PC-9 (cell line): ENCODE results near the gene GGPS1. TPM values are rescaled to one million over a fixed set of nuclear protein-coding genes. Genes with fewer than 3 reads are reported as not detected.

Experiments used
- BruUV-seq: library from RNA; stranded (reverse); fragments of 400-500 nt; replicated peaks from 2 replicates; lab custom pipeline; 2021; lab: Mats Ljungman, UMichigan
- CTCF ChIA-PET: fragments of 300-600 bp; sonication (Branson Sonifier 250); formaldehyde crosslinking; loops from one replicate; lab custom pipeline; 2022; ENCODE audit warnings: antibody characterized with exemption; lab: Charles Lee
- POLR2A ChIA-PET: fragments of 300-600 bp; sonication (Branson Sonifier 250); formaldehyde crosslinking; loops from one replicate; lab custom pipeline; 2022; ENCODE audit warnings: antibody characterized with exemption; ENCODE audit not compliant: unreplicated experiment; lab: Charles Lee
- DNase-seq, 2 experiments: peaks; one replicate each; pipeline versions ENCODE4 v3.0.0 to v3.0.0-alpha.2; 2015 to 2022; ENCODE audit warnings: mixed read lengths in 1 of 2
- H2AFZ ChIP-seq: fragments of 200-600 bp; sonication (generic); 2 replicates; pipeline ENCODE4 v1.8.1; 2017; ENCODE audit warnings: antibody characterized with exemption
- H3F3A ChIP-seq: fragments of 200-600 bp; sonication (generic); 2 replicates; pipeline ENCODE4 v1.8.1; 2017; ENCODE audit warnings: antibody characterized with exemption, mild to moderate bottlenecking, low read depth; ENCODE audit not compliant: insufficient read depth
- H3K27ac ChIP-seq: fragments of 200-600 bp; sonication (generic); 2 replicates; pipeline ENCODE4 v1.6.1; 2016; ENCODE audit warnings: mixed run types
- H3K27me3 ChIP-seq: fragments of 200-600 bp; sonication (generic); 2 replicates; pipeline ENCODE4 v1.6.1; 2016; ENCODE audit warnings: low read depth, mixed run types; ENCODE audit not compliant: insufficient read depth
- H3K36me3 ChIP-seq: fragments of 200-600 bp; sonication (generic); 2 replicates; pipeline ENCODE4 v1.6.1; 2016; ENCODE audit warnings: low read depth, mixed run types
- H3K4me1 ChIP-seq: fragments of 200-600 bp; sonication (generic); replicated peaks from 2 replicates; pipeline ENCODE4 v1.6.1; 2016; ENCODE audit warnings: mixed run types; ENCODE audit not compliant: insufficient read depth
- H3K4me2 ChIP-seq: fragments of 200-600 bp; sonication (generic); 2 replicates; pipeline ENCODE4 v1.6.1; 2017; ENCODE audit warnings: mixed run types
- H3K4me3 ChIP-seq: fragments of 200-600 bp; sonication (generic); 2 replicates; pipeline ENCODE4 v1.6.1; 2016; ENCODE audit warnings: mixed run types
- H3K79me2 ChIP-seq: fragments of 200-600 bp; sonication (generic); 2 replicates; pipeline ENCODE4 v1.6.1; 2017; ENCODE audit warnings: low read depth, mixed run types
- H3K9me2 ChIP-seq: fragments of 200-600 bp; sonication (generic); 2 replicates; pipeline ENCODE4 v1.8.1; 2017; ENCODE audit warnings: mild to moderate bottlenecking; ENCODE audit not compliant: insufficient read depth
- H3K9me3 ChIP-seq: fragments of 200-600 bp; sonication (generic); 2 replicates; pipeline ENCODE4 v1.8.1; 2016; ENCODE audit warnings: low read depth; ENCODE audit not compliant: insufficient read depth
- H4K20me1 ChIP-seq: fragments of 200-600 bp; sonication (generic); 2 replicates; pipeline ENCODE4 v1.8.1; 2017; ENCODE audit not compliant: insufficient read depth
- EZH2 ChIP-seq: fragments of 200-600 bp; sonication (generic); IDR thresholded peaks from 2 replicates; pipeline ENCODE4 v1.8.0; 2017; ENCODE audit warnings: antibody characterized with exemption, low read depth
- intact Hi-C: fragments of 100-400 bp; cut with micrococcal nuclease; formaldehyde crosslinking; loops from one replicate; pipeline ENCODE4 v1.10.0; 2022; ENCODE audit not compliant: unreplicated experiment
- total RNA-seq: library from RNA; stranded (reverse); gene quantifications from 2 replicates; pipeline ENCODE4 v1.2.3, GENCODE V29; 2021
- TF ChIP-seq, protein P1 (sequence below): fragments of 200-600 bp; sonication (generic); conservative IDR thresholded peaks from 2 replicates; pipeline ENCODE4 v1.6.1; 2017; ENCODE audit warnings: mixed run types, antibody characterized with exemption, mild to moderate bottlenecking, moderate library complexity

The GGPS1 gene
- total RNA-seq, 1 experiment from 2014 or later, result 61.7 TPM

DNA sequence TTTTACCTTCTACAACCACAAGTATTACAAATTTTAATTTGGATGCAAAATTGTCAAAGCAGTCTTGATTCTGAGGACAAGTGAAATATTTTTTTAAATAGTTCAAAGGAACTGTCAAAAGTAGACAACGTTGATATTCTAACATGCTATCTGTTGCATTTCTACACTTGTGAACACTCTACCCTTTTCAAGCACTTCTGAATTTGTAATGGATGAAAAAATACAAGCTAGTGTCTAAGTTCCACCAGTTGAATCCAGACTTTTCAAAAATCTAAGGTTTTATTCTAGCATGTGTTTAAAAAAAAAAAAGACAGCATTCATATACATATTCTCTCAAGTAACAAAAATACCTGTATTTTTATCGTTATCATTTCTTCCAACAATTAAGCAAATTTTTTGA is 2.5 kb upstream of the GGPS1 start:
- ChIA-PET POLR2A (interaction anchor here (0.6 kb wide), 2 partner anchors 62 to 914 kb away, joined by 5 to 6 read pairs; no protein-coding TSS in a partner anchor), CTCF (interaction anchor here (0.6 kb wide), 2 partner anchors 15 to 37 kb away, joined by 3 to 4 read pairs; no protein-coding TSS in a partner anchor)
- Histone ChIP-seq H3K4me1 (peaks cover 29% of the 10 kb centered on the region), H3K4me2 (peak overlapping the region; percentile 94), H3K27me3 (no peaks in the 10 kb centered on the region), H2AFZ (no peak overlapping the region), H3F3A (peaks cover 16% of the 10 kb centered on the region), H3K9me3 (no peaks in the 10 kb centered on the region), H4K20me1 (peaks cover 37% of the 10 kb centered on the region), H3K79me2 (peaks cover 89% of the 10 kb centered on the region), H3K36me3 (peaks cover 18% of the 10 kb centered on the region; the same call in 1 of the 2 replicates), H3K4me3 (peak overlapping the region; percentile 89), H3K9me2 (no peaks in the 10 kb centered on the region), H3K27ac (no peak overlapping the region)
- no peak for DNase-seq
- TF ChIP-seq, protein P1, sequence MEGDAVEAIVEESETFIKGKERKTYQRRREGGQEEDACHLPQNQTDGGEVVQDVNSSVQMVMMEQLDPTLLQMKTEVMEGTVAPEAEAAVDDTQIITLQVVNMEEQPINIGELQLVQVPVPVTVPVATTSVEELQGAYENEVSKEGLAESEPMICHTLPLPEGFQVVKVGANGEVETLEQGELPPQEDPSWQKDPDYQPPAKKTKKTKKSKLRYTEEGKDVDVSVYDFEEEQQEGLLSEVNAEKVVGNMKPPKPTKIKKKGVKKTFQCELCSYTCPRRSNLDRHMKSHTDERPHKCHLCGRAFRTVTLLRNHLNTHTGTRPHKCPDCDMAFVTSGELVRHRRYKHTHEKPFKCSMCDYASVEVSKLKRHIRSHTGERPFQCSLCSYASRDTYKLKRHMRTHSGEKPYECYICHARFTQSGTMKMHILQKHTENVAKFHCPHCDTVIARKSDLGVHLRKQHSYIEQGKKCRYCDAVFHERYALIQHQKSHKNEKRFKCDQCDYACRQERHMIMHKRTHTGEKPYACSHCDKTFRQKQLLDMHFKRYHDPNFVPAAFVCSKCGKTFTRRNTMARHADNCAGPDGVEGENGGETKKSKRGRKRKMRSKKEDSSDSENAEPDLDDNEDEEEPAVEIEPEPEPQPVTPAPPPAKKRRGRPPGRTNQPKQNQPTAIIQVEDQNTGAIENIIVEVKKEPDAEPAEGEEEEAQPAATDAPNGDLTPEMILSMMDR, result no peak
- no peak for TF ChIP-seq EZH2
- BruUV-seq, result no TSS peak
- intact Hi-C loops, result loop anchor here (5.0 to 10.0 kb wide), 3 partner anchors 164 to 954 kb away; partner anchors contain the start of genes COA6, RBM34 and TOMM20

DNA sequence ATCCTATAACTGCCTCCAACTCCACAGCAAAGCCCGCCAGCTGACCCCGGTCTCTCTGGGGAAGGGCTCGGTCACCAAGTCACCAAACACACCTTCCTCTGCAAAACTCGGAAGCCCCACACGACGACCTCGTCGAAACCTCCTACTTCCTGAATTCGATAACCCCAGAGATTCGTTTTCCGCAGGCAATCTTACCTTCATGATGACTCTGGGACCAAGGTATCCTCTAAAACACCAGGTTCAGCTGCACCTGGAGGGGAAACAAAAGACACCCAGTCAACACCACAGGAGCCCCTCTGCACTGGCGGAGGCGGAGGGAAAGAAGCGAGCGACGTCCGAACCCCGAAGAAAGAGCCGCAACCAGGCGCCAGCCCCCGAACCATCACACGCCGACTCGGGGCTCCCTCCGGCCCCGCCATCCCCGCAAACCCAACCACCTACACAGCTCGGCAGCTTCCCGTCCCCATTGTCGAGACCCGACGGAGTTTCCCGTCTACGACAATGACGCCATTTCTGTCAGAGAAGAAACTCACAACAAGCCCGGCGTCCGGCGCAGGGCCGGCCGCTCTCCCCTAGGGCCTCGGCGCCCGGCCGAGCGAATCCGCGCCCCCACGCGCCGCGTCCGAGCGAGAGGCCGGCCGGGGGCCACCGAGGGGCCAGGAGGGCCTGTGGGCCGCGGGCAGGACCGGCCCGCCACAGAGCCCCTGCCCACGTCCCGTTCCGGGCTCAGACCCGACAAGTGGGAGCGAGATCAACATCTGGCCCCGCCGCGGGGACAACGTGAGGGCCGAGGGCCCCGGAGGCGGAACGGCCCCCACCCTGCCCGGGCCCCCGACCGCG is 1.4 kb upstream of the GGPS1 start:
- TF ChIP-seq EZH2, result no peak
- no TSS peak for BruUV-seq
- intact Hi-C loops, result loop anchor here (5.0 to 10.0 kb wide), 3 partner anchors 165 to 955 kb away; partner anchors contain the start of genes COA6, RBM34 and TOMM20
- Histone ChIP-seq H4K20me1 (peaks cover 32% of the 10 kb centered on the region), H3K79me2 (peaks cover 89% of the 10 kb centered on the region), H3K36me3 (peaks cover 20% of the 10 kb centered on the region; the same call in 1 of the 2 replicates), H3K9me3 (no peaks in the 10 kb centered on the region), H3K27ac (peak overlapping the region; percentile 46), H3K4me3 (peak overlapping the region; percentile 89), H3F3A (peaks cover 16% of the 10 kb centered on the region), H3K27me3 (no peaks in the 10 kb centered on the region), H3K4me1 (peaks cover 40% of the 10 kb centered on the region), H2AFZ (peak overlapping the region; percentile 74), H3K4me2 (peak overlapping the region; percentile 94), H3K9me2 (no peaks in the 10 kb centered on the region)
- peak in 1 of 2 experiments; percentile 18 for DNase-seq
- ChIA-PET POLR2A (no interaction called here), CTCF (no interaction called here)

DNA sequence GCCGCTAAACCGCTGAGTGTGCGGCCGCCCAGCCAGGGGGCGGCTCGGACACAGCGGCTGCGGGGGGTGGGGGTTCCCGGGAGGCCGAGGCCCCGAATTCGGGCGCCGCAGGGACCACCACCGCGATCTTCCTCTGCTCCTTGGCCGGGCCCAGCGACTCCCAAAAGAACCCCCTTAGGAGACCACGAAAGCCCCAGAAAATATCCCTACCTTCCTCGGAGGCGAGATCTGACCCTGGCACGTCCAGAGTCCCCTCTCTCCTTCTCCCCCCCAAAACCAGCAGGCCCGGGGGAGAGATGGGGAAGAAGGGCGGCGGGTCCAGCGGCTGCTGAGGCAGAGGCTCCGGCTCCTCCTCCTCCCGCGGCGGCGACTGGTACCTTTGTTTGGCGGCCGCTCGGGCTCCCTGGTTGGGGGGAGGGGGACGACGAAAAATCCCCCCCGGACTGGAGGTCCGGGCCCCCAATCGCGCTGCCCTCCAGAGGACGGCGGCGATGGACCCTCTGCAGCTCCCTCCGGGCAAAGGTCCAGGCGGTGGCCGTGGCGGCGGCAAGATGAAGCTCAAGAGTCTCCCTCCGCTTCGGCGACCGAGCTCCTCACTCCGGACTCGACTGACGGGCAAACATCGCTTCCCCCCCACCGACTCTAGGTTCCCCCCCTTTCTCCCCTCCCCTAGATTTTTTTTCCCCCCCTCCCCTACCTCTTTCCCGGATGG is 655 bp upstream of the GGPS1 start, which contains the start of gene ARID4B:
Gene ARID4B, minus strand, starts transcription at position 621 of the 712 bp plus-strand sequence. CDS start 1,260 bp downstream, outside the sequence.
- H3K36me3 ChIP-seq, result peaks cover 24% of the 10 kb centered on the region; the same call in 1 of the 2 replicates
- H3K27me3 ChIP-seq, result no peaks in the 10 kb centered on the region
- peak within 1 kb of the TSS; percentile 79 for H3K27ac ChIP-seq
- peak; percentile 13 to 44 for DNase-seq
- H4K20me1 ChIP-seq, result peaks cover 30% of the 10 kb centered on the region
- TSS peak; percentile 50 for BruUV-seq
- ChIA-PET POLR2A (interaction anchor here (0.5 to 0.8 kb wide), 8 partner anchors 11 to 1204 kb away, joined by 3 to 33 read pairs (median 6); no protein-coding TSS in a partner anchor), CTCF (interaction anchor here (0.9 to 1.1 kb wide), 2 partner anchors 88 to 89 kb away, joined by 3 to 5 read pairs; no protein-coding TSS in a partner anchor)
- peaks cover 5% of the 10 kb centered on the region; the same call in 1 of the 2 replicates for H3K9me2 ChIP-seq
- H3K4me1 ChIP-seq, result peaks cover 47% of the 10 kb centered on the region
- peaks cover 16% of the 10 kb centered on the region for H3F3A ChIP-seq
- TF ChIP-seq EZH2, result no peak
- TF ChIP-seq, protein P1, result no peak
- H3K4me2 ChIP-seq, result peak within 1 kb of the TSS; percentile 94
- peak within 1 kb of the TSS; percentile 89 for H3K4me3 ChIP-seq
- intact Hi-C loops, result loop anchor here (1.0 to 10.0 kb wide), 9 partner anchors 31 to 955 kb away; partner anchors contain the start of genes B3GALNT2, COA6, RBM34 and TBCE
- H2AFZ ChIP-seq, result peak within 1 kb of the TSS; percentile 74
- no peaks in the 10 kb centered on the region for H3K9me3 ChIP-seq
- H3K79me2 ChIP-seq, result peaks cover 89% of the 10 kb centered on the region
